Measurements from ENCODE around the gene MCTP1.

Gene MCTP1

DNA sequence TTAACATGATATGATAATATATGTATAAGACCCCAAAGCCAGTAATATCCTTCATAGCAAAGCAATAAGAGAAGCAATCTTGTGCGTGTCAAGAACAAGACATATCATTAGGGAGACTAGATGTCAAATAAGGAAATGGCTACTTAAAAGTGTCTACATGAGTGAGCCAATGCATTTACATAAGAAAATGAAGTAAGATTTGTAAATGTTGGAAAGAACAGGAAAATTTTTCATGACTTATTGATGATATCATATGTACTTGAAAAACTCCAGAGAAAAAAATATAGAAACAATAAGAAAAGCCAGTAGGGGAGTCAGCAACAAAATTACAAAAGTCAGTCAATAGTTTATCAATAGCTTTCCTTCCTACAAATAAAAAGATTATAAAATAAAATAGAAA, 13.8 kb upstream of the MCTP1 start:
- TF ChIP-seq, protein P1, sequence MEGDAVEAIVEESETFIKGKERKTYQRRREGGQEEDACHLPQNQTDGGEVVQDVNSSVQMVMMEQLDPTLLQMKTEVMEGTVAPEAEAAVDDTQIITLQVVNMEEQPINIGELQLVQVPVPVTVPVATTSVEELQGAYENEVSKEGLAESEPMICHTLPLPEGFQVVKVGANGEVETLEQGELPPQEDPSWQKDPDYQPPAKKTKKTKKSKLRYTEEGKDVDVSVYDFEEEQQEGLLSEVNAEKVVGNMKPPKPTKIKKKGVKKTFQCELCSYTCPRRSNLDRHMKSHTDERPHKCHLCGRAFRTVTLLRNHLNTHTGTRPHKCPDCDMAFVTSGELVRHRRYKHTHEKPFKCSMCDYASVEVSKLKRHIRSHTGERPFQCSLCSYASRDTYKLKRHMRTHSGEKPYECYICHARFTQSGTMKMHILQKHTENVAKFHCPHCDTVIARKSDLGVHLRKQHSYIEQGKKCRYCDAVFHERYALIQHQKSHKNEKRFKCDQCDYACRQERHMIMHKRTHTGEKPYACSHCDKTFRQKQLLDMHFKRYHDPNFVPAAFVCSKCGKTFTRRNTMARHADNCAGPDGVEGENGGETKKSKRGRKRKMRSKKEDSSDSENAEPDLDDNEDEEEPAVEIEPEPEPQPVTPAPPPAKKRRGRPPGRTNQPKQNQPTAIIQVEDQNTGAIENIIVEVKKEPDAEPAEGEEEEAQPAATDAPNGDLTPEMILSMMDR (IDR thresholded peaks at IDR 0.05; ENCODE audit: low read length, missing control alignments) = no peak
- no peak for DNase-seq (ENCODE audit: low read depth)
- H3K4me3 ChIP-seq (replicated peaks; ENCODE audit: low read depth, low read length) = no peak overlapping the region

DNA sequence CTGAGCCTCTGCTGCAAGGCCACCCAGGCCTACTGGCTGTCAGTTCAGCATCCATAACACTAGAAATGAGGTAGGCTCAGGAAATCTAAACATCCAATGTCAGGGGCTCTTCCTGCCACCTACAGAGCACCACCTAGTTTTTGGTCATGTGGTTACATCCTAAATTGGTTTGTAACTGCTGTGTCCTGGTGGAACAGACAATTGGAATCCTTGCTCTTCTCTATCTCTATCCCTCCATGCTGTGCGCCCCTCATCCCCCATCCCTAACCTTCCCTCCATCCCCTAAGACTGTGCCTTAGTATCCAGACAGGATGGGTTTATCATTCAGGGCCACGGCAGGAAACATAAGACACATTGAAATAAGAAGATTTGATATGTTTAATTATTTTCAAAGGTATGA, 11.4 kb upstream of the MCTP1 start:
- no peak for DNase-seq (ENCODE audit: low read depth)
- TF ChIP-seq, protein P1 (IDR thresholded peaks at IDR 0.05; ENCODE audit: low read length, missing control alignments) = no peak
- H3K4me3 ChIP-seq (replicated peaks; ENCODE audit: low read depth, low read length) = no peak overlapping the region

DNA sequence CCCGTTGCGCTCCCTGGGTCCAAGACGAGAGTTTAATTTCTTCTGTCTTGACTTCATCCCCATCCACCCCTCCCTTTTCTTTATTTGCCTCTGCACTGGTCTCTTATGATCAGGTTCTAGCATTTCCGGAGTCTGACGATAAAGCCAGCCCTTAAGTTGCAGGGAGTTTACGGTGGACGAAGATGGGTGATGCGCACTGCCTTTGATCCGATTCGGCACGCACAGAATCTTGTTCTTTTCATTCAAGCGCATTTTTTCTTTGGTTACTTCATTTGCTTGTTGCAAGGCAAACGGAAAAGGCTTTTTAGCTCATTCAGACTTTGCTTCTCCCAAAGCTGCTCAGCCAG, 488 bp upstream of the MCTP1 start:
- no peak for DNase-seq (ENCODE audit: low read depth)
- TF ChIP-seq, protein P1 (IDR thresholded peaks at IDR 0.05; ENCODE audit: low read length, missing control alignments) = no peak
- H3K4me3 ChIP-seq (replicated peaks; ENCODE audit: low read depth, low read length) = no peak overlapping the region

DNA sequence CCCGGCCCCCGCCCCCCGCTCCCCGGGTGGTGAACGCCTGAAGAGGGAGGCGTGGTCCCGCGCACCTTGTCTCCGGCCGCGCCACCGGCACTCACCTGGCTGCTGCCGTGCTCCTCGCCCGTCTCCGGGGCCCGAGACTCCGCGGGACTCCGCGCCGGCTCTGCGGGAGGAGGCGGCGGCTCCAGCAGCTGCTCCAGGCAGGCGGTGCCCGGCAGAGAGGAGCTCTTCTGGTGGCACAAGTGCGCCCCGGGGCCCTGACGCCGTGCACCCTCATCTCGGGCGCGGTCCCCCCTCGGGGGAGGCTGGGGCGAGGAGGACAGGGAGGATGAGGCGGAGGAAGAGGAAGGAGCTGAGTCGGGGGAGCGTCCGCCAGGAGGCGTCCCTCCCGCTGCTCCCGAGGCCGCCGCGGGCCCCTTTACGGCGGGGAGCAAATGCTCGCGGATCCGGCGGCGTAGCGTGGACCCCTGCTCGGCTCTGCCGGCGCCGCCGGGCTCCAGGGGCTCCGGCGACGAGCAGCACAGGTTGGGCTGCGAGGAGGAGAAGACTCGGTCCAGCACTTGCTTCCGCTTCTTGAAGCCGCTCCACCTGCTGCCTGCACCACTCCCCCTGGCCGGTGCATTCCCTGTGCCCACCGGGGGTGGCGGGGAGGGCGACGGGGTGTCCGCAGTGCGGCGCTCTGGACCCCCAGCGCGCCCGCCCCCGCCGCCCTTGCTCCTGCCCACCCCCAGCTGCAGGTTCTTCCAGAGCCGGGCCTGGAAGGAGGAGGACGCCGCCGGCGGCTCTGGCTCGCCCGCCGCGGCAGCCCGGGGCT, 928 bp downstream of the MCTP1 start:
- TF ChIP-seq, protein P1 (IDR thresholded peaks at IDR 0.05; ENCODE audit: low read length, missing control alignments) = peak; percentile 31
- H3K4me3 ChIP-seq (replicated peaks; ENCODE audit: low read depth, low read length) = peak overlapping the region; percentile 46
- DNase-seq (ENCODE audit: low read depth) = no peak

DNA sequence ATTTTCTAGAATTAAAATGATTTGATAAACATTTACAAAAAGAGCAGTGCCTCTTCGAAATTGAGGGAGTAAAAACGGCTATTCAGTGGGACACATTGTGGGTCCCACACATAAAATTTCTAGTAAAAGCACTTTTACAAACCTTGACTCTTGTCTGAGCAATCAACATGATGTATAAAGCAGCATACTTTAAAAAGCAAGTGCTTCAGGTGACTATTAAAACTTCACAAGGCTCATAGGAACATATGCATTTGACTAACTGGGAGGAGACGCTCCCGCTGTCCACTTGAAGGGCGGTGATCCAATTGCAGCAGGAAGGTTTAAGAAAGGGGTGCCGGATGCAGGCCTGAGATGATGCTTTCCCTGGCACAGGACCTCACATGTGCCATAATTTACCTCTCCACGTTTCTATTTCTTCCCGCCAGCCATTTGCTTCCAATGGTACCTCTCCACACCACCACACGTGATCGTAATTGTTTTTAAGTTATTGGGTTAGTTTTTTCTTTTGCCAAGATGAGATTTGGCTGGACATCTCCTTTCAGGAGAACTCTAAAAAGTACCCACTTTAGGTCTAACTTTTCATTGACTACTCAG, 1.8 kb downstream of the MCTP1 start:
- no peak overlapping the region for H3K4me3 ChIP-seq (replicated peaks; ENCODE audit: low read depth, low read length)
- DNase-seq (ENCODE audit: low read depth) = no peak
- TF ChIP-seq, protein P1 (IDR thresholded peaks at IDR 0.05; ENCODE audit: low read length, missing control alignments) = no peak

DNA sequence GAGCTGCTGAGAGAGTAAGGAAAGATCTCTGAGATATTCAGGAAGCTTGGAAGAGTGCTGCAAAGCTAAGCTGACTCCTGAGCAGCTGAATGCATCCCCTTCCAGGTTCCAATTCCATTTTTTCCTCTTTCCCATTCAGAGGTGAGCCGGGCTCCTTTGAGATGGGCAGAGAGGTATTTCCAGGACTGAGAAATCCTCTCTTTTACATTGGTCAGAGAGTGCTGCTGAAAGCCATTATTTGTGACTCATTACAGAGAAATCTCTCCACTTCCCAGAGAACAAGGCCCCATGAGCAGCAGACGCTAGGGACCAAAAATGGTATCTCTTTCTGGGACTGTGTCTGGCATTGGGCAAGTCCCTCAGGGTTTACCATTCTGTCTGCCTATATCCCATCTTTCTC, 3.7 kb downstream of the MCTP1 start:
- no peak overlapping the region for H3K4me3 ChIP-seq (replicated peaks; ENCODE audit: low read depth, low read length)
- DNase-seq (ENCODE audit: low read depth) = no peak
- TF ChIP-seq, protein P1 (IDR thresholded peaks at IDR 0.05; ENCODE audit: low read length, missing control alignments) = no peak
